ENCODE measurements around the gene RIPOR1. TPM values are rescaled to one million over a fixed set of nuclear protein-coding genes. Genes with fewer than 3 reads are reported as not detected.

RIPOR1 gene, protein sequence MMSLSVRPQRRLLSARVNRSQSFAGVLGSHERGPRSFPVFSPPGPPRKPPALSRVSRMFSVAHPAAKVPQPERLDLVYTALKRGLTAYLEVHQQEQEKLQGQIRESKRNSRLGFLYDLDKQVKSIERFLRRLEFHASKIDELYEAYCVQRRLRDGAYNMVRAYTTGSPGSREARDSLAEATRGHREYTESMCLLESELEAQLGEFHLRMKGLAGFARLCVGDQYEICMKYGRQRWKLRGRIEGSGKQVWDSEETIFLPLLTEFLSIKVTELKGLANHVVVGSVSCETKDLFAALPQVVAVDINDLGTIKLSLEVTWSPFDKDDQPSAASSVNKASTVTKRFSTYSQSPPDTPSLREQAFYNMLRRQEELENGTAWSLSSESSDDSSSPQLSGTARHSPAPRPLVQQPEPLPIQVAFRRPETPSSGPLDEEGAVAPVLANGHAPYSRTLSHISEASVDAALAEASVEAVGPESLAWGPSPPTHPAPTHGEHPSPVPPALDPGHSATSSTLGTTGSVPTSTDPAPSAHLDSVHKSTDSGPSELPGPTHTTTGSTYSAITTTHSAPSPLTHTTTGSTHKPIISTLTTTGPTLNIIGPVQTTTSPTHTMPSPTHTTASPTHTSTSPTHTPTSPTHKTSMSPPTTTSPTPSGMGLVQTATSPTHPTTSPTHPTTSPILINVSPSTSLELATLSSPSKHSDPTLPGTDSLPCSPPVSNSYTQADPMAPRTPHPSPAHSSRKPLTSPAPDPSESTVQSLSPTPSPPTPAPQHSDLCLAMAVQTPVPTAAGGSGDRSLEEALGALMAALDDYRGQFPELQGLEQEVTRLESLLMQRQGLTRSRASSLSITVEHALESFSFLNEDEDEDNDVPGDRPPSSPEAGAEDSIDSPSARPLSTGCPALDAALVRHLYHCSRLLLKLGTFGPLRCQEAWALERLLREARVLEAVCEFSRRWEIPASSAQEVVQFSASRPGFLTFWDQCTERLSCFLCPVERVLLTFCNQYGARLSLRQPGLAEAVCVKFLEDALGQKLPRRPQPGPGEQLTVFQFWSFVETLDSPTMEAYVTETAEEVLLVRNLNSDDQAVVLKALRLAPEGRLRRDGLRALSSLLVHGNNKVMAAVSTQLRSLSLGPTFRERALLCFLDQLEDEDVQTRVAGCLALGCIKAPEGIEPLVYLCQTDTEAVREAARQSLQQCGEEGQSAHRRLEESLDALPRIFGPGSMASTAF
- total RNA-seq (116 TPM), polyA plus RNA-seq (ENCODE audit: insufficient read depth, low read depth, low replicate concordance) (60.9 TPM)
- long read RNA-seq, donor 1, partial matches to known transcripts, result 14 of 16 reads
- long read RNA-seq, donor 1, other reads (novel, unspliced or antisense), result 0 of 16 reads
- long read RNA-seq, donor 2, partial matches to known transcripts, result 30 of 30 reads
- long read RNA-seq, donor 2, other reads (novel, unspliced or antisense), result 0 of 30 reads
- long read RNA-seq, donor 3, partial matches to known transcripts, result 55 of 62 reads
- long read RNA-seq, donor 3, other reads (novel, unspliced or antisense), result 6 of 62 reads
- long read RNA-seq, donor 4, partial matches to known transcripts, result 17 of 23 reads
- long read RNA-seq, donor 4, other reads (novel, unspliced or antisense), result 6 of 23 reads
- long read RNA-seq, donor 5, result 0 reads
- long read RNA-seq, donor 6, partial matches to known transcripts, result 13 of 13 reads
- long read RNA-seq, donor 6, other reads (novel, unspliced or antisense), result 0 of 13 reads
- long read RNA-seq, donor 7, partial matches to known transcripts, result 23 of 34 reads
- long read RNA-seq, donor 7, other reads (novel, unspliced or antisense), result 11 of 34 reads
- long read RNA-seq, donor 8, partial matches to known transcripts, result 15 of 16 reads
- long read RNA-seq, donor 8, other reads (novel, unspliced or antisense), result 0 of 16 reads
- long read RNA-seq, donor 9, partial matches to known transcripts, result 21 of 22 reads
- long read RNA-seq, donor 9, other reads (novel, unspliced or antisense), result 0 of 22 reads
- long read RNA-seq, donor 10, full-length matches to known transcripts, result 2 of 40 reads
- long read RNA-seq, donor 10, partial matches to known transcripts, result 33 of 40 reads
- long read RNA-seq, donor 10, other reads (novel, unspliced or antisense), result 5 of 40 reads

DNA sequence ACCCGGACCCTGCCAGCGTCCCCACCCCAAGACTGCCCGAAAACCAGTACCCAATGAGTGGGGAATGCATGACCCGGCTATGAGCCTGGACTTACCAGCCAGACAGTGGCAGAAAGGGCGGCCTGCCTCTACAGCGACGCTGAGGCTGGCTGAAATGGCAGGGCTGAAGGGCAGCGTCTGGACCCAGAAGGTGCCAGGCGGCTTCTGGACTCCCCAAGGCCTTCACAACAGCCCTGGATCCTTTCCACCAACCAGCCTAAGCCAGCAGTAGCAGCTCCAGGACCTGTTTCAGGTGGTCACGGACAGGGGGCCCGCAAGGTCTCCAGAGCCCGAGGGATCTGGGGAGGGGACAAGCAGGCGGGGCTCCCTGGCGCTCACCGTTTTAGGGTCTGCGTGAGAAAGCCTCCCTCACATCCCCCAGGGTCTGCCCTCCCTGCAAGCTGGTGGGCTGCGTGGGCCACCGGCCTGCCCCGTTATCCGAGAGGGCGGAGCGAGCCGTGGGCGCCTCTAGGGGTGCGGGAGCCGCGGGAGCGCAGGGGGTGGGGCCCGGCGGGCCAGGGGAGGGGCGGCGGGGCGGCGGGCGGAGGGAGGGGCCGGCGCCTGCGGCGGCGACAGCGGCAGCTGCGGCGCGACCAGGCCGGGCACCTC is at the start of gene RIPOR1:
RIPOR1 (plus strand) TSS at position 608 of the 648 bp plus-strand sequence. CDS start 9,618 bp downstream, outside the sequence.
- peak; percentile 64 to 89 (median 72) for DNase-seq
- peak within 1 kb of the TSS; percentile 93 to 97 for H3K27ac ChIP-seq (ENCODE audit: low read depth in 2 of 2, low read length in 2 of 2)
- peak within 1 kb of the TSS; percentile 70 to 97 (median 74) for H3K4me3 ChIP-seq (ENCODE audit: low read length in 3 of 3)
- intact Hi-C loops (cut with DNase I), result no loop called here
- H3K9me3 ChIP-seq (ENCODE audit: control insufficient read depth in 2 of 3, insufficient read depth in 1 of 3, low read length in 3 of 3), result no peaks in the 10 kb centered on the region
- H3K27me3 ChIP-seq (ENCODE audit: control insufficient read depth, insufficient read depth, low read length), result no peaks in the 10 kb centered on the region
- no peak for FAIRE-seq
- peaks cover 0 to 28% (median 17%) of the 10 kb centered on the region in 3 donors for H3K4me1 ChIP-seq (ENCODE audit: control insufficient read depth in 2 of 3, insufficient read depth in 2 of 3, low read depth in 1 of 3, low read length in 3 of 3)
- peak within 1 kb of the TSS; percentile 57 to 100 (median 59) for H3K9ac ChIP-seq (ENCODE audit: low read length in 3 of 3)
- TF ChIP-seq, protein P1, sequence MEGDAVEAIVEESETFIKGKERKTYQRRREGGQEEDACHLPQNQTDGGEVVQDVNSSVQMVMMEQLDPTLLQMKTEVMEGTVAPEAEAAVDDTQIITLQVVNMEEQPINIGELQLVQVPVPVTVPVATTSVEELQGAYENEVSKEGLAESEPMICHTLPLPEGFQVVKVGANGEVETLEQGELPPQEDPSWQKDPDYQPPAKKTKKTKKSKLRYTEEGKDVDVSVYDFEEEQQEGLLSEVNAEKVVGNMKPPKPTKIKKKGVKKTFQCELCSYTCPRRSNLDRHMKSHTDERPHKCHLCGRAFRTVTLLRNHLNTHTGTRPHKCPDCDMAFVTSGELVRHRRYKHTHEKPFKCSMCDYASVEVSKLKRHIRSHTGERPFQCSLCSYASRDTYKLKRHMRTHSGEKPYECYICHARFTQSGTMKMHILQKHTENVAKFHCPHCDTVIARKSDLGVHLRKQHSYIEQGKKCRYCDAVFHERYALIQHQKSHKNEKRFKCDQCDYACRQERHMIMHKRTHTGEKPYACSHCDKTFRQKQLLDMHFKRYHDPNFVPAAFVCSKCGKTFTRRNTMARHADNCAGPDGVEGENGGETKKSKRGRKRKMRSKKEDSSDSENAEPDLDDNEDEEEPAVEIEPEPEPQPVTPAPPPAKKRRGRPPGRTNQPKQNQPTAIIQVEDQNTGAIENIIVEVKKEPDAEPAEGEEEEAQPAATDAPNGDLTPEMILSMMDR (IDR thresholded peaks at IDR 0.05; ENCODE audit: borderline replicate concordance, extremely low read depth, insufficient read depth), result no peak
- H3K36me3 ChIP-seq (ENCODE audit: control insufficient read depth in 2 of 3, insufficient read depth in 3 of 3, low read length in 3 of 3), result no peaks in the 10 kb centered on the region

DNA sequence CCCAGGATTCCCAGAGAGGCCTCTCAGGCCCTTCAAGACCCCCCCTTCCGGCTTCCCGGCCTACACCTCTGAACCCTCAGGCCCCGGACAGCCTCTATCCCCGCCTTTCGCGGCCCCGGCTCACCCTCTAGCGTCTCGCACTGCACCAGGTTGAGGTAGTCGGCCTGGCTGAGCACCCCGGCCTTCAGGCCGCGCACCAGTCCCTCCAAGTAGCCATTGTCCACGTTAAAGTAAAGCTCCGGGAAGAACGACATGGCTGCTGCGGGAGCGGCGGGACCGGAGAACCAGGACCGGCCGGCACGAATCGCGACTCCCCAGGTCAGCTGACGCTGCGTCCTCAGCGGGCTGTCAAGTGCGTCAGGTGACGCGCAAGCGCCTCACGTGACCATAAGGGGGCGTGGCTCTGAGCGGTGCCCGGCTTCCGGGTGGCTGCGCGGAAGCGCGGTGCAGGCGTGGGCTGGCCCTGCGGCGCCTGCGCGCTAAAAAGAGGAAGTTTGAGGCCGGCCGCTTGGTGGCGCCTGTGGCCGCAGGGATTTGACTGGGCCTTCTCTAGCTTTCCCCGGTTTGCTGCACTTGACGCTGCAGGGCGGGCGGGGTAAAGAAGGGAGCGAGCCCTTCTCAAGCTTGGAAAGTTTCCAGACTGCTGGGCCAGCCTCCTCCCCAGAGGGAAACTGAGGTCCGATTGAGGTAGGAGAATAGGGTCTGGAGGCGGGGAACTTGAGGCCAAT is 47.6 kb upstream of the RIPOR1 start, which contains the start of gene ATP6V0D1:
ATP6V0D1 (minus strand) TSS at position 325 of the 728 bp plus-strand sequence; CDS start at position 254, 71 bp downstream.
- Histone ChIP-seq H3K4me1 (ENCODE audit: control insufficient read depth in 2 of 3, insufficient read depth in 2 of 3, low read depth in 1 of 3, low read length in 3 of 3) (peaks cover 0 to 34% (median 24%) of the 10 kb centered on the region in 3 donors), H3K9ac (ENCODE audit: low read length in 3 of 3) (peak within 1 kb of the TSS; percentile 69 to 98 (median 96)), H3K4me3 (ENCODE audit: low read length in 3 of 3) (peak within 1 kb of the TSS; percentile 80 to 90 (median 86)), H3K9me3 (ENCODE audit: control insufficient read depth in 2 of 3, insufficient read depth in 1 of 3, low read length in 3 of 3) (no peaks in the 10 kb centered on the region), H3K27ac (ENCODE audit: low read depth in 2 of 2, low read length in 2 of 2) (peak within 1 kb of the TSS; percentile 93 to 94), H3K27me3 (ENCODE audit: control insufficient read depth, insufficient read depth, low read length) (no peaks in the 10 kb centered on the region), H3K36me3 (ENCODE audit: control insufficient read depth in 2 of 3, insufficient read depth in 3 of 3, low read length in 3 of 3) (peaks cover 0 to 6% (median 0%) of the 10 kb centered on the region in 3 donors)
- FAIRE-seq (no peak), DNase-seq (peak; percentile 99)
- intact Hi-C loops (cut with DNase I), result no loop called here
- TF ChIP-seq, protein P1 (IDR thresholded peaks at IDR 0.05; ENCODE audit: borderline replicate concordance, extremely low read depth, insufficient read depth), result peak; percentile 86
